Endothelial cell of umbilical vein (primary cell): ENCODE data around the gene TRIM24. TPM values are rescaled to one million over a fixed set of nuclear protein-coding genes. Genes with fewer than 3 reads are reported as not detected.

Experiments
- BruUV-seq: library from RNA; stranded (reverse); fragments of 400-500 nt; replicated peaks from 2 replicates; lab custom pipeline; 2021; lab: Mats Ljungman, UMichigan
- CTCF ChIA-PET: fragments of 300-600, 350-600 bp; sonication (Branson Sonifier 250); formaldehyde crosslinking; loops from one replicate; lab custom pipeline; 2021; ENCODE audit warnings: antibody characterized with exemption, inconsistent platforms; lab: Charles Lee
- POLR2A ChIA-PET: fragments of 300-600, 350-600 bp; sonication (Branson Sonifier 250); formaldehyde crosslinking; loops from one replicate; lab custom pipeline; 2021; ENCODE audit warnings: antibody characterized with exemption, inconsistent platforms; lab: Charles Lee
- DNase-seq: peaks from one replicate; pipeline ENCODE4 v3.0.0-alpha.2; 2011; ENCODE audit warnings: low read depth, low spot score
- FAIRE-seq: peaks from 2 replicates; lab custom pipeline; 2011; peaks lifted over from hg19 to GRCh38; lab: Jason Lieb, UNC
- H2AFZ ChIP-seq: 2 replicates; pipeline ENCODE4 v1.6.0; 2012; ENCODE audit warnings: low read depth, low read length, control low read depth, inconsistent platforms
- H3K27ac ChIP-seq: 2 replicates; pipeline ENCODE4 v1.5.1; 2011; ENCODE audit warnings: low read depth, mild to moderate bottlenecking, control low read depth, low read length, moderate library complexity; ENCODE audit not compliant: insufficient read depth
- H3K27me3 ChIP-seq, 2 experiments: 2 replicates each; pipeline versions ENCODE4 v1.6.0 to v1.6.1; 2011; ENCODE audit warnings: low read length in 2 of 2, mixed read lengths in 1 of 2; ENCODE audit not compliant: control insufficient read depth in 2 of 2, insufficient read depth in 2 of 2
- H3K36me3 ChIP-seq, 2 experiments: 2 replicates in 1 of 2; 3 replicates in 1 of 2; pipeline ENCODE4 v1.5.1; 2011; ENCODE audit warnings: low read length in 2 of 2, mild to moderate bottlenecking in 1 of 2, moderate library complexity in 1 of 2; ENCODE audit not compliant: control insufficient read depth in 2 of 2, insufficient read depth in 2 of 2; ENCODE audit errors: extremely low read depth in 1 of 2
- H3K4me1 ChIP-seq: 3 replicates; pipeline ENCODE4 v1.5.1; 2011; ENCODE audit warnings: mild to moderate bottlenecking, low read length; ENCODE audit not compliant: control insufficient read depth, insufficient read depth; ENCODE audit errors: extremely low read depth
- H3K4me2 ChIP-seq: 2 replicates; pipeline ENCODE4 v1.6.1; 2011; ENCODE audit warnings: low read length, control low read depth, mixed read lengths; ENCODE audit not compliant: insufficient read depth
- H3K4me3 ChIP-seq, 3 experiments: fragments of 200-600 bp in 1 of 3; sonication (generic), shearing (Covaris generic) in 1 of 3; replicated peaks in 1 of 3; 2 replicates each; pipeline ENCODE4 v1.5.1; 2011 to 2016; ENCODE audit warnings: control low read depth in 3 of 3, low read length in 3 of 3, mild to moderate bottlenecking in 2 of 3, inconsistent platforms in 1 of 3, low read depth in 1 of 3, moderate library complexity in 1 of 3; ENCODE audit not compliant: insufficient read depth in 1 of 3
- H3K79me2 ChIP-seq: 2 replicates; pipeline ENCODE4 v1.6.0; 2012; ENCODE audit warnings: low read length, inconsistent platforms; ENCODE audit not compliant: control insufficient read depth, insufficient read depth
- H3K9ac ChIP-seq: replicated peaks from 2 replicates; pipeline ENCODE3; 2011; ENCODE audit warnings: low read length, control low read depth; ENCODE audit not compliant: insufficient read depth; ENCODE audit errors: extremely low read depth
- H3K9me1 ChIP-seq: replicated peaks from 3 replicates; pipeline ENCODE4 v1.6.0; 2011; ENCODE audit warnings: mild to moderate bottlenecking, low read length; ENCODE audit not compliant: control insufficient read depth, insufficient read depth; ENCODE audit errors: extremely low read depth
- H3K9me3 ChIP-seq: replicated peaks from 2 replicates; pipeline ENCODE4 v1.5.1; 2012; ENCODE audit warnings: low read length, inconsistent platforms; ENCODE audit not compliant: control insufficient read depth, insufficient read depth
- H4K20me1 ChIP-seq: replicated peaks from 2 replicates; pipeline ENCODE3; 2011; ENCODE audit warnings: mild to moderate bottlenecking, low read length; ENCODE audit not compliant: control insufficient read depth, insufficient read depth; ENCODE audit errors: extremely low read depth
- EZH2 ChIP-seq: IDR thresholded peaks from 2 replicates; pipeline ENCODE4 v1.6.1; 2012; ENCODE audit warnings: borderline replicate concordance, low read depth, mild to moderate bottlenecking, moderate library complexity, low read length, inconsistent platforms; ENCODE audit not compliant: severe bottlenecking
- FOS ChIP-seq: IDR thresholded peaks from 2 replicates; pipeline ENCODE4 v1.6.1; 2011; ENCODE audit warnings: mild to moderate bottlenecking, low read length, moderate library complexity, borderline replicate concordance; ENCODE audit not compliant: insufficient read depth
- GATA2 ChIP-seq: IDR thresholded peaks from 2 replicates; pipeline ENCODE4 v1.7.0; 2011; ENCODE audit warnings: low read depth, mild to moderate bottlenecking, moderate library complexity, mixed read lengths, low read length; ENCODE audit not compliant: insufficient read length, insufficient read depth
- JUN ChIP-seq: IDR thresholded peaks from 2 replicates; pipeline ENCODE4 v1.6.1; 2011; ENCODE audit warnings: borderline replicate concordance, low read depth; ENCODE audit not compliant: insufficient read length, insufficient read depth
- MYC ChIP-seq: IDR thresholded peaks from one replicate; pipeline ENCODE4 v1.6.1; 2011; ENCODE audit warnings: mild to moderate bottlenecking, low read depth, low read length
- POLR2A ChIP-seq: IDR thresholded peaks from 2 replicates; pipeline ENCODE4 v1.6.1; 2012; ENCODE audit warnings: low read depth, mild to moderate bottlenecking, control low read depth, low read length
- POLR2AphosphoS5 ChIP-seq: IDR thresholded peaks from 2 replicates; pipeline ENCODE4 v1.6.1; 2012; ENCODE audit warnings: low read depth, mild to moderate bottlenecking, control low read depth, low read length, moderate library complexity; ENCODE audit not compliant: insufficient read depth
- dilution Hi-C: fragments of 300-500 bp; cut with MboI; formaldehyde crosslinking; loops from one replicate; pipeline ENCODE4 v1.15.0; 2019; ENCODE audit warnings: low sequenced_read_pairs; ENCODE audit not compliant: extremely low pct_ligation_motif_present
- intact Hi-C: fragments of 100-400 bp; cut with micrococcal nuclease; formaldehyde crosslinking; loops from one replicate; pipeline ENCODE4 v1.10.0; 2022
- polyA plus RNA-seq, 4 experiments: library from polyadenylated mRNA; depleted of rRNA in 3 of 4; stranded (reverse) in 3 of 4; unstranded in 1 of 4; fragments of >200 nt; gene quantifications; 2 replicates each; pipeline versions ENCODE4 v1.2.1 to v1.2.3, GENCODE V29; 2011 to 2012; ENCODE audit warnings: missing spikeins in 1 of 4
- total RNA-seq: library from RNA; stranded (reverse); gene quantifications from 2 replicates; pipeline ENCODE4 v1.2.3, GENCODE V29; 2021
- TF ChIP-seq, protein P1 (sequence below), 2 donors: IDR thresholded peaks; 1 replicate in 1 of 2; 2 replicates in 1 of 2; pipeline ENCODE4 v1.5.1; 2011; ENCODE audit warnings: low read length in 2 of 2, mild to moderate bottlenecking in 2 of 2, moderate library complexity in 2 of 2, control low read depth in 1 of 2, inconsistent platforms in 1 of 2, low read depth in 1 of 2; ENCODE audit not compliant: insufficient read depth in 1 of 2; ENCODE audit errors: extremely low read depth in 1 of 2
- TF ChIP-seq, protein P2 (sequence below): IDR thresholded peaks from 2 replicates; pipeline ENCODE4 v1.6.1; 2011; ENCODE audit not compliant: insufficient read depth, insufficient read length

Gene TRIM24
- total and polyA plus RNA-seq, 2 donors (not counting 3 experiments of a cell fraction or from before 2014, with no cell fraction given): 9.1 to 26.1 TPM

DNA sequence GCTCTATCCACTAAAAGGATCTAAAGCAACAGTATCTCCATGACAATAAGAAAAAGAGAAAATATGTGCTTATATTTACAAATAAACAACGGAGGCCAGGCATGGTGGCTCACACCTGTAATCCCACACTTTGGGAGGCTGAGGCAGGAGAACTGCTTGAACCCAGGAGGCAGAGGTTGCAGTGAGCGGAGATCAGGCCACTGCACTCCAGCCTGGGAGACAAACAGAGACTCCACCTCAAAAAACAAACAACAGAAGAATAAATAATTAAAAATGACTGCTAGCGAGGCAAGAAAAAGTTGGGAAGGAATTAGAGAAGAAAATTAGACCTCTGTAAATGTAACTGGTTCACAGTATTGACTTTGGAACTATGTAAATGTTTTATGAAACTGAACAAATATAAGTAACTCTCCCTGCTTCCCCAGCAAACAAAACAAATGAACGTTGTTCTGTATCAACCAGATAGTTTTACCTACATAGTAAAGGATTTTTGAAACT lies 17.1 kb downstream of the TRIM24 start:
- H2AFZ ChIP-seq: no peak overlapping the region
- ChIA-PET POLR2A (no interaction called here), CTCF (no interaction called here)
- H3K27me3 ChIP-seq: no peaks in the 10 kb centered on the region
- TF ChIP-seq POLR2A: no peak
- TF ChIP-seq, protein P1, sequence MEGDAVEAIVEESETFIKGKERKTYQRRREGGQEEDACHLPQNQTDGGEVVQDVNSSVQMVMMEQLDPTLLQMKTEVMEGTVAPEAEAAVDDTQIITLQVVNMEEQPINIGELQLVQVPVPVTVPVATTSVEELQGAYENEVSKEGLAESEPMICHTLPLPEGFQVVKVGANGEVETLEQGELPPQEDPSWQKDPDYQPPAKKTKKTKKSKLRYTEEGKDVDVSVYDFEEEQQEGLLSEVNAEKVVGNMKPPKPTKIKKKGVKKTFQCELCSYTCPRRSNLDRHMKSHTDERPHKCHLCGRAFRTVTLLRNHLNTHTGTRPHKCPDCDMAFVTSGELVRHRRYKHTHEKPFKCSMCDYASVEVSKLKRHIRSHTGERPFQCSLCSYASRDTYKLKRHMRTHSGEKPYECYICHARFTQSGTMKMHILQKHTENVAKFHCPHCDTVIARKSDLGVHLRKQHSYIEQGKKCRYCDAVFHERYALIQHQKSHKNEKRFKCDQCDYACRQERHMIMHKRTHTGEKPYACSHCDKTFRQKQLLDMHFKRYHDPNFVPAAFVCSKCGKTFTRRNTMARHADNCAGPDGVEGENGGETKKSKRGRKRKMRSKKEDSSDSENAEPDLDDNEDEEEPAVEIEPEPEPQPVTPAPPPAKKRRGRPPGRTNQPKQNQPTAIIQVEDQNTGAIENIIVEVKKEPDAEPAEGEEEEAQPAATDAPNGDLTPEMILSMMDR (IDR thresholded peaks at IDR 0.05; ENCODE audit: extremely low read depth in 1 of 2, insufficient read depth in 1 of 2, low read depth in 1 of 2, low read length in 2 of 2): no peak
- intact Hi-C loops (no loop called here), dilution Hi-C loops (no loop called here)
- FAIRE-seq (no peak), DNase-seq (no peak)
- H3K9me3 ChIP-seq: no peaks in the 10 kb centered on the region
- no TSS peak for BruUV-seq
- H3K36me3 ChIP-seq: no peaks in the 10 kb centered on the region
- H3K4me2 ChIP-seq: no peak overlapping the region
- no peaks in the 10 kb centered on the region for H3K4me1 ChIP-seq
- peaks cover 12% of the 10 kb centered on the region for H4K20me1 ChIP-seq
- no peak overlapping the region for H3K4me3 ChIP-seq
- no peak overlapping the region for H3K9ac ChIP-seq
- no peaks in the 10 kb centered on the region for H3K9me1 ChIP-seq
- no peak overlapping the region for H3K27ac ChIP-seq
- H3K79me2 ChIP-seq: peaks cover 81% of the 10 kb centered on the region

DNA sequence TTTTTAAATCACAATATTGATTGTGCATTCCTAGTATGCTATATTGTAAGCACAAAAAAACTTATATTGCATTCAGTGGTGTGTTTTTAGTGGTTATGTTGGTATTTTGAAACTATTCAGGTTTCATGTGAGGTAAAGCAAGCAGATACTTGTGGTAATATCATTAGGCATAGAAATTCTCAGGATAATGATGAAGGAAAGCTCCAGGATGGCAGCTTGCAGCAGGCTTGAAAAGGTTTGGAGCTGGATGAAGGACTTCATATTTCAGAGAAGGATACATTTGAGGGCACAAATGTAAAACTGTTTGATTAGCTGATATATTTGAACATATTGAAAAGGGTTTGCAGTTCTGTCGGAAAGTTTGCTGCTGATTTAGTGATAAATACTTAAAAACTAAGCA lies 17.5 kb downstream of the TRIM24 start:
- Histone ChIP-seq H3K9ac (no peak overlapping the region), H3K9me1 (no peaks in the 10 kb centered on the region), H3K9me3 (no peaks in the 10 kb centered on the region), H3K4me2 (no peak overlapping the region), H2AFZ (no peak overlapping the region), H3K36me3 (no peaks in the 10 kb centered on the region), H3K27ac (no peak overlapping the region), H4K20me1 (peaks cover 9% of the 10 kb centered on the region), H3K79me2 (peaks cover 81% of the 10 kb centered on the region), H3K27me3 (no peaks in the 10 kb centered on the region), H3K4me1 (no peaks in the 10 kb centered on the region), H3K4me3 (no peak overlapping the region)
- no TSS peak for BruUV-seq
- TF ChIP-seq MYC (no peak), POLR2AphosphoS5 (no peak), EZH2 (no peak), JUN (no peak), POLR2A (no peak), GATA2 (no peak), FOS (no peak)
- TF ChIP-seq, protein P1 (IDR thresholded peaks at IDR 0.05; ENCODE audit: extremely low read depth in 1 of 2, insufficient read depth in 1 of 2, low read depth in 1 of 2, low read length in 2 of 2): no peak
- TF ChIP-seq, protein P2, sequence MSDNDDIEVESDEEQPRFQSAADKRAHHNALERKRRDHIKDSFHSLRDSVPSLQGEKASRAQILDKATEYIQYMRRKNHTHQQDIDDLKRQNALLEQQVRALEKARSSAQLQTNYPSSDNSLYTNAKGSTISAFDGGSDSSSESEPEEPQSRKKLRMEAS: no peak
- no peak for FAIRE-seq
- intact Hi-C loops: no loop called here
- POLR2A ChIA-PET: no interaction called here
- CTCF ChIA-PET: no interaction called here
- no peak for DNase-seq
- dilution Hi-C loops: no loop called here
